NCI-H2029 (cell line): Measurements from ENCODE around the gene SLC1A2.

Source experiments
- DNase-seq: peaks from one replicate; lab custom pipeline; 2025; lab: John Stamatoyannopoulos, UW

Gene SLC1A2

DNA sequence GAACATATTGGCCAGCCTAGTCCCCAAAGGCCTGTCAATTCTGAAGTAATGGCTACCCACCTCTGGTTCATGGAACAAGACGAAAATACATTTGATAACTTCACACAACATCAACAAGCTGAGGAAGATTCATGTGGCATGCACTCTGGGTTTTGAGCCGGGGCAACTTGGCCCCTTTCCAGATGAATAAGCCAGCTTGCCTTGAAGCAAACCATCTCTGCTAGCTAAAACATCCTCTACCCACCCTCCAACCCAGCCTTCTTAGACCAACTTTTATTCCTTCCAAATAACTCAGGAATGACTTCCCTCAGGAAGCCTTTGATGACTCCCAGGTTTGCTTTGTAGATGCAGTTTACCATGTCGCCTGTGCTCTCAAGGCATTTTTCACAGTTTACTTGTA, 94.4 kb downstream of the SLC1A2 start:
- no peak for DNase-seq

- DNase-seq = no peak
Measured at GRCh38 chr11:35324183-35324886, 95.0 kb downstream of the SLC1A2 start.

DNA sequence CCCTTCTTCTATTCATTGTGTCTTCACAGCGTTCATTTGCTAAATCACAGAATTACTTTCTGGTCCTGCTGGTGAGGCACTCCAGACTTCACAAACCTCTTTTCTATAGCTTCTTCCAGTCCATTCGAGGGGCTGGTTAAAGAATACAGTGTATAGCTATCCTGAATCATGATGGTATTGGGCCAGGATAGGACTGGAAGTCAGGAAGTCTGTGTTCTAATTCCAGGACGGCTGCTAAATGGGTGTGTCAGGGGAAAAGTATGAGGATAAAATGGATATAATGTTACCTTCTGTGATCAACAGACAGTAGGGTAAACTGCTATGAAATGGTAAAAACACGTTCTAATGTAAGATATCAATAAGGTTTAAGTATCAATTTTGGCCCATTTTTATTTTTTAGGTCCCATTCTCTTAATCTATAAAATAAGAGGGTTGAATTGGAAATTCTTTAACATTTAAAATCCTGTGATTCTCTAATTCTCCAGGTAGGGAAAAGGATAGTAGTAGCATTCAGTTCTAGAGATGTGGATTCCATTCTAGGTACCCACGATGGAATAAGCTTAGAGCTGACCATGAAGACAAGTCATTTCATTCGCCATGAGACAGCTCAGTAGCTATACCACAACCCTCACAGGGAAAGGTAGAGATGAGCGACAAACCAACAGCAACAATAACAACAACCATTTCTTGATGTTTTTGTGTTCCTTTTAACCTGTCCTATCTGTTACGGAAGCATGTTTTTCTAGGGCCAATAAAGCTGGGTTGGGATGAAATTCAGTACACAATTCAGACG, 96.1 kb downstream of the SLC1A2 start:
- no peak for DNase-seq

- DNase-seq = no peak
Measured at GRCh38 chr11:35322318-35322979, 96.9 kb downstream of the SLC1A2 start.

DNA sequence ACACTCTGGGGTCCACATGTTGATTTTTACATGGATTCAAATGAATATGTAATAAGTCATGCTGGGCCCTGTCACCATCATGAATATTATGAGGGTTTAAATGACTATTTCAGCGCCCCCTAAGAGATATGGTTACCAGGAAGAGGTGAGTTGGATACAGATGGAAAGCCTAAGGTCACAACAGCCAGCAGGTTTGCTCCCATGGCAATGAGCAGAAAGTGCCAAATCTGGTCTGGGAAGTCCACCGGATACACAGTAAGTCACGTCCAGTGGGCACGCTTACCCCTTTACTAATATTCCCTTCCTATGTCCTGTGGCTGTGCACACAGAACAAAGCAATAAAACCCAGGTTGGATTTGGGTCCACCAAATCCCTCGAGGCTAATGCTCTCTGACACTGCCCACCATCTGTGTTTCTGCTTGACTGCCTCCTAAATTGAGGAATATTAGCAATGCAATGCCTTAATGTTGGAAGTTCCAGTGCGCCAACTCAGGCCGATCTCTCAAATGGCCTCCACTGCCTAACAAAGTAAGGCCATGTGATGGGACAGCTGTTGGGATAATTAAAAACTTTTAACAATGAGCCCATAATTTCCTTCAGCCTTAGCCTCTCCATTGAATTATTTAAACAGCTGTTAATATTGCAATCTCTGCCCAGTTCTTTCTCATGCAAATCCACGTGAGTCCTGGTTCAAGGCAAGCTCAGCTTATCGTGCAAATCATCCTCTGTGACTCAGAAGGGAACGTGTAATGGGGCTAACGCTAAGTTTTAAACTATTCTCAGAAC, 97.6 kb downstream of the SLC1A2 start:
- no peak for DNase-seq

- no peak for DNase-seq
Measured at GRCh38 chr11:35321111-35321510, 98.2 kb downstream of the SLC1A2 start.

GRCh38 chr11:35318977-35319925, 100.1 kb downstream of the SLC1A2 start:
- DNase-seq = no peak

DNA sequence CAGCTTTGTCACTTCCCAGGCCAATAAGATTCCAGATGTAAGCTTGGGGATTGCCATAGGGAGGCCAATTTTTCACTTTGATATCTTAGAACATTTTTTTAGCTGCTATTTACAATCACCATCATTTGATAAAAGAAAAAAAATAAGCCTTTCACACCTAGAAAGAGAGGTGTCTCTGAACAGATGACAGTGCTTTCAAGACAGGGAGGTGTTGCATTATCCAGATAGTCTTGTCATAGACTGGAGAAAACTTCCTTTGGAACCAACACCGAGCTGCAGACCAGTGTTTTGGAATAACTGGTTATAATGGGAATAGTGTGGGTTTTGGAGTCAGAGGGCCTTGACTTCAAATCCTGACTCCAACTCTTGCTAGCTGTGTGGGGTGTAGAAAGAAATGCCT, 101.0 kb downstream of the SLC1A2 start:
- no peak for DNase-seq

GRCh38 chr11:35317253-35317652, 102.1 kb downstream of the SLC1A2 start:
- DNase-seq = no peak

- DNase-seq = no peak
Measured at GRCh38 chr11:35316161-35316560, 103.2 kb downstream of the SLC1A2 start.

- no peak for DNase-seq
Measured at GRCh38 chr11:35313760-35314153, 105.6 kb downstream of the SLC1A2 start.

DNA sequence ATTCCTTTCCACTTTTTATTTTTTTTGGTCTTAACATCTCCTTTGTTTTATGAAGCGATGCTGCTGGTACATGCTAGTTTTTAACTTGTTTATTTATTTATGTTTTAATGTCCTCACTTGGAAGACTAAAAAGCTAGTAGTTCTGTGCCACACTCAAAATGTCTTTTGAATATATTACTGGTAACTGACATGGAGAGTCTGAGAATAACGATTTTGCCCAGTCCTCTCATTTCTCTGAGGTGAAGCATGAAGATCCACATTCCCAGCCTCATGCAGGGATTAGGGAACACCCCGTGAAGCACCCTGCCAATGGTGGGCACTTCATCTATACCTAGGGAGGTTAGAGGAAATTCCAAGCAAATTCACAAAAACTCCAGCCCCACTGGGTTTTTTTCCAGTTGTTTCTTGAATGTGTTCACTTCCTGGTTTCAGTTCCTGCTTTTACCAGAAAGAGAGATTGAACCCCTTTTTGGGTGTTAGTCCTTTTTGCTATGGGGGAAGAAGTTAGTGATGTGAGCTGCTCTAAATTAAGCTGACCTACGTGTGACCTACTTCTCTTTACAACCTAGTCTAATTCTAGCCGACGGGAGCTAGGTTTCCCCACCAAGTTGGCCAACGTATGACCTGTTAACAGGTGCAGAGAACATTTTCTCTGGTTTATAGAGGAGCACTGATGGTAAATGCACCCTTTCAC, 106.1 kb downstream of the SLC1A2 start:
- no peak for DNase-seq

- DNase-seq = no peak
Measured at GRCh38 chr11:35311331-35311730, 108.0 kb downstream of the SLC1A2 start.

DNA sequence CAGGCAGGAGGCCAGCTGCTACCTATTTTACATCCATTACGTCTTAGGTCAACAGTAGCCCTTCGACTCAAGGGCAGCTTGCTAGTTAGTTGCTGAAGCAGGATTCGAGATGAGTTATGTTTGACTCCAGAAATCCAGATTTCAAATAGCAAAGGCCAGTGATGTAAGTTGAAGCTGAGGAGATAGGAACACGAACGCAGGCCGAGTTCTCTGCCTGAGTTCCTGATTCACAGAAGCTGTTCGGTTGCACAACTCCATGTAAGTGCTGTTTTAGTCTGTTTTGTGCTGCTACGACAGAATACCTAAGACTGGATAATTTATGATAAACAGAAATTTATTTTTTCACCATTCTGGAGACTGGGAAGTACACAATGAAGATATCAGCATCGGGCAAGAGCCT, 111.2 kb downstream of the SLC1A2 start:
- DNase-seq = no peak

- no peak for DNase-seq
Measured at GRCh38 chr11:35307221-35307621, 112.1 kb downstream of the SLC1A2 start.

- DNase-seq = no peak
Measured at GRCh38 chr11:35305670-35306382, 113.5 kb downstream of the SLC1A2 start.

GRCh38 chr11:35304900-35305460, 114.4 kb downstream of the SLC1A2 start:
- DNase-seq = no peak

GRCh38 chr11:35304386-35304775, 115.0 kb downstream of the SLC1A2 start:
- peak; percentile 41 for DNase-seq

- DNase-seq = no peak
Measured at GRCh38 chr11:35303596-35304385, 115.6 kb downstream of the SLC1A2 start.
